ENCODE data around the gene DHRS12.

Gene DHRS12

GRCh38 chr13:51758691-51759090 lies 45.3 kb downstream of the DHRS12 start:
- DNase-seq (ENCODE audit: low spot score), result no peak

- no peak for DNase-seq (ENCODE audit: low spot score)
Measured at GRCh38 chr13:51756651-51757050, 47.3 kb downstream of the DHRS12 start.

- DNase-seq (ENCODE audit: low spot score), result no peak
Measured at GRCh38 chr13:51747438-51748434, 56.2 kb downstream of the DHRS12 start.

DNA sequence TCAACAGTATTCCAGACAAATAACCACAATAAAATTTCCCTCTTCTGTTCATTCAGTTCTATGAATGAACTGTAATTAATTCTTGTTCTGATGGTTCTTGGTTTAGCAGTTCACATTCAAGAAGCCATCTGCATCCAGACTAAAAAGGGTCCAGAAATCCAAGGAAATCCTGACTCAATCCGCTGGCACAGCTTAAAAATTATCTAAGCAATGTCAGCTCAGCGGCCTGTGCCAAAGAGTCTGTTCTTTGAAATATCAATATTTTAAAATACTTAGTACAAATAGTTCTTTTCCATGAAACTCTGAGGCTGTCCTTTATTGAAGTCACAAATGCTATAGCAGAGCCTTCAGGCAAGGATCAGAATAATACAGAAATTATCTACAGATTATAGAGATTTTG lies 57.2 kb downstream of the DHRS12 start:
- no peak for DNase-seq (ENCODE audit: low spot score)

DNA sequence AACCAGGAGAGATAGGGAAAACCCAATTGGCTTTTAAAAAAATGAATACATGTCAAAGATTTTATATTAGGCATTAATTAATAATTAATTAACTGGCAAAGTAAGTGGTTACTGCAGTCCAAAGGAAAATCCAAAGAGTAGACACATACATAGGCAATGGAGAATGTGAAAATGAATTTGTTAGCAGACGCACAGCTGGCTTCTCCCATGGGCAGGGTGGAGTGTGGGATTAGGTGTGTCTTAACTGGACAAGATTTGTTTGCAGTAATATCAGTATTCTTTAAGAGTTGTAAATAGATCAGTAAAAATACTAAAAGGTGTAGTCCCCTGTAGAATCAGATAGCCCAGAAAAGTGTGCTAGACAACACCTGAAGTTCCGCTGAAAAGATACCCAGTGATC lies 58.7 kb downstream of the DHRS12 start:
- DNase-seq (ENCODE audit: low spot score), result no peak

GRCh38 chr13:51742611-51743010 lies 61.4 kb downstream of the DHRS12 start:
- DNase-seq (ENCODE audit: low spot score), result no peak

DNA sequence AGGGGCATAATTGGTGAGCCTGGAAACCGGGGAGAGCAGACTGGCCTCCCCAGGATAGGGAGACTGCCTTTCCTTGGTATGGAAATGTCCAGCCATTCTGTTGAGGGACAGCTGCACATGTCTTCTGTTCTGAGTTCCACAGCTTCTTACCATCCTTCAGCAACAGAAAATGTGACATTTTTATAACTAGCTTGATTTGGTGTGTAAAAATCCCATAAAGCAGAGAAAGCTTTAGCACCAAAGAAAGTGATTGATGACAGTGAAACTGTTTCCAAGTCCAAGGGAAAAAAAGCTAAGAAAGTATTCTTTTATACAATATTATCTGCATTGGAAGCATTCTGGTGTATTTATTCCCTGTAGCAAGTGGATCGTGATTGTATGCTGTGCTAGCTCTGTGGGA lies 61.9 kb downstream of the DHRS12 start:
- DNase-seq (ENCODE audit: low spot score), result no peak

DNA sequence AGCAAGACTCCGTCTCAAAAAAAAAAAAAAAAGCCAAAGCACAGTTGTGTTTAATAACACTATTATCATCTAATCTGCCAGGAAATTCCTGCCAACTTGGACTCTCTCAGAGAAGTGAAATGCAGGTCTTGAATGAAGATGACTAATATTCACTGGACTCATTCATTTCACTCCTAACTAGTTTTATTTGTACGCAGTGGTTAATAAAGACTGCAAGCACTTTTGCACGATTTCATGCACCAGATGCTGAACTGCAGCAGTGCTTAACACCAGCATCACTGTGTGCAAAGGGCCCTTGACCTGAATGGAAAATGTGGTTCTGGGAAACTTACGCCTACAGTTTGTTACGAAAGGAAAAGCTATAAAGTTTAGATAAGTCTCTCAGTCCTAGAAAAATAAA lies 63.3 kb downstream of the DHRS12 start:
- DNase-seq (ENCODE audit: low spot score), result no peak

- no peak for DNase-seq (ENCODE audit: low spot score)
Measured at GRCh38 chr13:51739027-51739764, 64.8 kb downstream of the DHRS12 start.

GRCh38 chr13:51738226-51738905 lies 65.6 kb downstream of the DHRS12 start:
- DNase-seq (ENCODE audit: low spot score), result no peak

GRCh38 chr13:51737609-51738008 lies 66.4 kb downstream of the DHRS12 start:
- no peak for DNase-seq (ENCODE audit: low spot score)

- no peak for DNase-seq (ENCODE audit: low spot score)
Measured at GRCh38 chr13:51734786-51735185, 69.2 kb downstream of the DHRS12 start.

DNA sequence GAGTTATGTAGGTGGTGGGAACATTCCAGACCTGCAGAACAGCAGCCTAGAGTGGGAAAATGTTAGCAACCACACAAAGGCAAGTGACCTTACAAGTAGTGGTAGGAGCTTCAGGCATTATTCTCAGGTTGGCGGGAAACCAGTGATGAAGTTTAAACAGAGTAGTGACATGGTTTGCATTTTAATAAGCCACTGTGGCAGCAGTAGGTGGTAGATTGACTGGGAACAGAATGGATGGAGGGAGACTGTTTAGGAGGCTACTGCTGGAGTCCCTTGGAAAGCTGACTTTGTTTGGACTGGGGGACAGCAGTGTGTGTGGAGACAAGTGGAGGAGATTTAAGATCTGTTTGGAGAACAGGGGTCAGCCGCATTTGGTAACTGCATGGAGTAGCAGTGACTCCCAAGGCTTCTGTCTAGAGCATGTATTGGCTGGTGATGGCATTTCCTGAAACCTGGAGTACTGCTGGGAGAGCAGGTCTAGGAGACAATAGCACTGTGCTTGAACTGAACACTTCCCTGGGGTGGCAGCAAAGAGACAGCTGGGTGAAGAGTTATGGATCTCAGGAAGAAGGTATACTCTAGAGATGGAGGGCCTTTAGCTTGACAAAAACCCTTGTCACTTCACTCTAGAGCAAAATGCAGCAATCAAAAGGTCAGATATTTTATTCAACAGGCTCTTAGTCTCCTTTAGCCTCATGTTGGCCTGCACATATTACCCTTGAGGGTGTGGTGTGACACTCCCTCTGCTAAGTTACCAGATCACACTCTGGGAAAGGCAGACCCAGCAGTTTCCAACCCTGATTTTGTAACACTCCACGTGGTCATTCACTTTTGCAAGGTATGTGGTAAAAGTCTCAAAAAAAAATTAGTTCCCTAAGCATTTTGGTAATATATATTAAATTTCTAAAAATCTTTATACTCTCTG lies 70.3 kb downstream of the DHRS12 start:
- peak; percentile 41 for DNase-seq (ENCODE audit: low spot score)

GRCh38 chr13:51731759-51732158 lies 72.2 kb downstream of the DHRS12 start:
- no peak for DNase-seq (ENCODE audit: low spot score)

- DNase-seq (ENCODE audit: low spot score), result no peak
Measured at GRCh38 chr13:51730927-51731326, 73.0 kb downstream of the DHRS12 start.

DNA sequence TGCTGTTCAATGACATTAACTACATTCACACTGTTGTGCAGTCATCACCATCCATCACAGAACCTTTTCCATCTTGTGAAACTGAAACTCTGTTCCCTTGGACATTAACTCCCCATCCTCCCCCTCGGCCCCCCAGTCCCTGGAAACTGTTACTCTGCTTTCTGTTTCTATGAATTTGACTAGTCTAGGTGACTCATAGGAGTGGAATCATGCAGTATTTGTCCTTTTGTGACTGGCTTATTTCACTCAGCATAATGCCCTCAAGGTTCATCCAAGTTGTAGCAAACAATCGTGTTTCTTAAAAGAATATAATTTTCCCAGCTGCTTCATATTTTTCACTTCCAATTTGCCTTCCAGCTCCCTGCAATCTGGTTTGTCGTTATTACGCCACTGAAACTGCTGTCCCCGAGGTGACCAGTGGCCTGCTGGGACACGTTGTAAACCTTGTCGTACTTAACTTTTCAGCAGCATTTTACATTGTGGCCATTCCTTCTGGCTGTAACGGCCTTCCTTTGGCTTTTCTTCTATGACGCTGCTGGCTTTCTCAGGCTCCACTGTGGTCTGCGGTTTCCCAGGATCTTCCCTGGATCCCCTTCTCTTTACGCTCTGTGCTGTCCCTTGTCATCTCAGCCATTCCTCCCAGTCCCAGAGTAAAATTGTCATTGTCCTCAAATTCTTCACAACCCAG lies 74.0 kb downstream of the DHRS12 start:
- no peak for DNase-seq (ENCODE audit: low spot score)

- no peak for DNase-seq (ENCODE audit: low spot score)
Measured at GRCh38 chr13:51728972-51729371, 75.0 kb downstream of the DHRS12 start.

DNA sequence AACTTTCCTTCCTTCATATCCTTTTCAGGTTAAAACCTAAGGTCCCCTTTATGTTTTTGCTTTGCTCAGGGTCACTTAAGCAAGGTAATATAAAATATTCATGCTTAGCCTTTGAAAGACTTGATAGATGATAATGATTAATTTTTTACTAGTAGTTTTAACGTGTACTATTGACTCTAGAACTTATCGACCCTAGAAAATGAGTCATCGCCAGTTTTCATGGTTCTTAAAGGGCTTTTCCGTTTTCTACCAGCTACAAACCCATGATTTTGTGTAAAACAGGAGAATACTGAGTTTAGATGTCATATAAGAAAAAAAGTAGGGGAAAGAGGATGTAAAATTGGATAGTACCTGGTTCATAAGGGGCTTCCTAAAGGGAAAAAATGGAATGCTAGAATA lies 75.7 kb downstream of the DHRS12 start:
- no peak for DNase-seq (ENCODE audit: low spot score)

GRCh38 chr13:51727634-51728274 lies 76.2 kb downstream of the DHRS12 start:
- DNase-seq (ENCODE audit: low spot score), result no peak

DNA sequence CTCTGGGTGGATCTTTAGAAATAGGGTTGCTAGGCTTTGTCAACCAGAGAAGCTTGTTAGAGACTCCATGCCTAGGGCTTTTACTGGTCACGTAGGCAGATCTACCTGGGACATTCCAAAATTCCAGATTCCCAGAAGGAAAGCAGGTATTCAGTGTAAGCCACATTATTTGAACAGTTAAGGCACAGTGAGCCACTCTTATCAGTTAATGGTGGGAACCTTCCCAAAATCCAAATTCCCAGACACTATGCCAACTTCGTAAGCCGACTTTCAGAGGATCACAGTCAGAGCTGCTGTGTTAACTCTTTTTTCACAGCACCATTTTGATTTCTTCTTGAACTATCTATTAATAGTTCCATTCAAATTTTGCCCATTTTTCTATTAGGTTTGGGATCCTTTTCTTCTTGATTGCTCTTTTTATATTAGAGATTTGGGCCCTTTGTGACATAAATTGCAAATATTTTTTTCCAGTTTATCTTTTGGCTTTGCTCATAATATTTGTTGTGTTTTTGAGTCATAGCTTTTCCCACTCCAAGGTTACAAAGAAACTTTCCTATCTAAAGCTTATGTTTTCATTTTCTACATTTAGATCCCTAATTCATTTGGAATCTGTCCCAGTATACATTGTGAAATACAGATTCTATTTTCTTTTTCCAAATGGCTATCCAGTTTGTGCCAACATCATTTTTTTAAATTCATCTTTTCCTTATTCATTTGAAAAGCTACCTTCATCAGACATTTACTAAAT lies 77.3 kb downstream of the DHRS12 start:
- DNase-seq (ENCODE audit: low spot score), result no peak

Measured in D341Med (cell line).